Gastroesophageal sphincter (tissue), 4 donors: ENCODE data around the gene SLC25A1. TPM values are rescaled to one million over a fixed set of nuclear protein-coding genes. Genes with fewer than 3 reads are reported as not detected.

Experiments
- ATAC-seq: fragments of 150-250 bp; one replicate; pipeline ENCODE4 v1.9.1; 2016; ENCODE audit warnings: mild to moderate bottlenecking, moderate library complexity
- H3K27ac ChIP-seq, 4 donors: fragments of 200-600 bp; sonication (generic) in 3 of 4; 1 replicate in 3 of 4; 2 replicates in 1 of 4; pipeline ENCODE4 v1.5.1; 2016 to 2019
- H3K27me3 ChIP-seq: fragments of 200-600 bp; sonication (generic); one replicate; pipeline ENCODE4 v1.5.1; 2019
- H3K36me3 ChIP-seq, 2 donors: fragments of 200-600 bp; sonication (generic); one replicate each; pipeline ENCODE4 v1.5.1; 2019; ENCODE audit warnings: control low read depth in 1 of 2
- H3K4me1 ChIP-seq, 3 donors: fragments of 200-600 bp; sonication (generic); 1 replicate in 2 of 3; 2 replicates in 1 of 3; pipeline ENCODE4 v1.5.1; 2016 to 2019; ENCODE audit warnings: control low read depth in 2 of 3
- H3K4me3 ChIP-seq, 2 donors: fragments of 200-600 bp; sonication (generic); one replicate each; pipeline ENCODE4 v1.5.1; 2019; ENCODE audit warnings: mild to moderate bottlenecking in 1 of 2, moderate library complexity in 1 of 2
- H3K9me3 ChIP-seq, 3 donors: fragments of 200-600 bp; sonication (generic); one replicate each; pipeline ENCODE4 v1.5.1; 2017 to 2019; ENCODE audit warnings: control low read depth in 2 of 3
- CTCF ChIP-seq, 4 experiments: fragments of 200-600 bp in 2 of 4; fragments of 450-650 bp in 2 of 4; sonication (generic) in 1 of 4; IDR thresholded peaks; one replicate each; pipeline ENCODE4 v1.5.1; 2017 to 2019; ENCODE audit warnings: antibody characterized with exemption in 4 of 4, mild to moderate bottlenecking in 2 of 4, moderate library complexity in 2 of 4
- EP300 ChIP-seq: sonication (generic); formaldehyde crosslinking; IDR thresholded peaks from one replicate; pipeline ENCODE4 v1.6.1; 2017; ENCODE audit warnings: antibody characterized with exemption, mild to moderate bottlenecking
- POLR2A ChIP-seq, 2 donors: fragments of 450-650 bp; IDR thresholded peaks; one replicate each; pipeline ENCODE4 v1.6.1; 2017; ENCODE audit warnings: antibody characterized with exemption in 2 of 2, mild to moderate bottlenecking in 2 of 2, moderate library complexity in 1 of 2
- POLR2AphosphoS5 ChIP-seq: sonication (generic); formaldehyde crosslinking; IDR thresholded peaks from one replicate; pipeline ENCODE4 v1.6.1; 2017; ENCODE audit warnings: antibody characterized with exemption
- WGBS, 2 donors: methylation state at CpG; one replicate each; pipeline ENCODE4 v1.1.5; 2018; ENCODE audit warnings: low coverage in 1 of 2; 5-methylcytosine and 5-hydroxymethylcytosine counted together
- total RNA-seq, 4 donors: library from RNA; depleted of rRNA; stranded (reverse); fragments of >200 nt; gene quantifications; one replicate each; pipeline ENCODE4 v1.1.0, GENCODE V29; 2016

Gene SLC25A1
- total RNA-seq, 4 donors from 2014 or later = 42.1 to 69.9 (median 51.1) TPM

- H3K36me3 ChIP-seq = peaks cover 0 to 64% of the 10 kb centered on the region in 2 donors
- no peak for ATAC-seq
- 65 to 66% methylated on average over 2 of the region's 5 CpGs for WGBS, 2 donors
- no peak overlapping the region for H3K4me3 ChIP-seq
- no peaks in the 10 kb centered on the region for H3K9me3 ChIP-seq
- H3K27ac ChIP-seq = no peak overlapping the region
- no peak for TF ChIP-seq EP300
- TF ChIP-seq POLR2AphosphoS5 = no peak
- TF ChIP-seq POLR2A (IDR thresholded peaks at IDR 0.05) = no peak
- TF ChIP-seq CTCF (IDR thresholded peaks at IDR 0.05) = no peak
- no peaks in the 10 kb centered on the region for H3K4me1 ChIP-seq
- no peaks in the 10 kb centered on the region for H3K27me3 ChIP-seq
These were observed 40.2 kb upstream of the SLC25A1 start for GRCh38 chr22:19218541-19219233.

DNA sequence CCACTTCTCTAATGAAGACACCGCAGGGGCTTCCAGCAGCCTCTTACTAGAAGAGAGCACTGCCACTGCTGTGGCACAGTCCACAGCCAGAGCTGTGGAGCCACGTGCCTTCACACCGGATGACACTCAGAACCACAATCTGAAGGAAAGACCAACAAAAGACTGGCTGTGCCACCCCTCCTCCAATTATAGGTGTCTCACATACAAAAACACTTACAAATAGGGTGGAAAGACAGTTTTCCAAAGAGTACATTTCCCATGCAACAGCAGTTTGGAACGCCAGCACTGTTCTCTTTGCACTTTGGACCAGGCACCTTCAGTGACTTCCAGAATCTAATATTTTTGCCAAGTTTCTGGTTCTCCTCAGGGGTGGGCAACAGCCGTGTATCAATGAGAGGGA lies 38.0 kb upstream of the SLC25A1 start:
- Histone ChIP-seq H3K36me3 (peaks cover 0 to 45% of the 10 kb centered on the region in 2 donors), H3K9me3 (no peaks in the 10 kb centered on the region), H3K27ac (no peak overlapping the region), H3K4me3 (no peak overlapping the region), H3K4me1 (no peaks in the 10 kb centered on the region), H3K27me3 (no peaks in the 10 kb centered on the region)
- TF ChIP-seq EP300 = no peak
- 80 to 96% methylated on average over 1 to 3 of the region's 5 CpGs for WGBS, 2 donors
- ATAC-seq = no peak

DNA sequence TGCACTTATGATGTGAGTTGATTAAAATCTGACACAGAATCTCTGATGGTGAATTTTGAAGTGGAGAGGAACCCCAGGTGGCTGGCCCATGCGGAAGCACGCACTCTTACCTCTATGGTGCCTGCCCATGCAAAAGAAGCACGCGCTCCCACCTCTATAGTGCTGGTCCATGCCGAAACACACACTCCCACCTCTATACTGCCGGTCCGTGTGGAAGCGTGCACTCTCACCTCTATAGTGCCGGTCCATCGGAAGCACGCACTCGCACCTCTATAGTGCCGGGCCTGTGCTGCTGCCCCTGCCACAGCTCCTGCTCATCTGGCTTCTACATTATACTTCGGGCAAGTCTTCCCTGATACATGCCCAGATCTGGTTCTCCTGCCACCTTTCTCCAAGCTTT lies 36.8 kb upstream of the SLC25A1 start:
- Histone ChIP-seq H3K4me1 (no peaks in the 10 kb centered on the region), H3K4me3 (no peak overlapping the region), H3K9me3 (no peaks in the 10 kb centered on the region), H3K36me3 (peaks cover 0 to 34% of the 10 kb centered on the region in 2 donors), H3K27ac (no peak overlapping the region), H3K27me3 (no peaks in the 10 kb centered on the region)
- WGBS, 2 donors = 91 to 96% methylated on average over 6 to 9 of the region's 14 CpGs
- no peak for ATAC-seq
- TF ChIP-seq EP300 (no peak), POLR2A (IDR thresholded peaks at IDR 0.05) (no peak), CTCF (IDR thresholded peaks at IDR 0.05) (no peak), POLR2AphosphoS5 (no peak)

DNA sequence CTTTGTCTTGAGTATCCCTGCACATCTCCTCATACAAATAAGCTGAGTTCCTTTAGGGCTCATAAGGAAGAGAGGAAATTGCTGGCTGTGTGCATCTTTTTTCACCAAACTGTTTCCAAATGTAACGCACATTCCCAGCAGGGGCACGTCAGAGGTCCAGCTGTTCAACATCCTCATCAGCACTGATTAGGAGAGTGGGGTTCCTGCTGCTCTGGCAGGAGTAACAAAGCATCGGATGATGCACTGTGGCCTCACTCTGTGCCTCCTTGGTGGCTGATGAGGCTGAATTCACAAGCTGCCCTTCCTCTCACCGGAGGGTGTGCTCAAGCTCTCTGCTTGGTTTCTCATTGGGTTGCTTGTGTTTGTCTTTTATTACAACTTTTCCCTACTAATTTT lies 35.5 kb upstream of the SLC25A1 start:
- 27 to 37% methylated on average over 3 to 4 of the region's 4 CpGs for WGBS, 2 donors
- Histone ChIP-seq H3K36me3 (peaks cover 0 to 36% of the 10 kb centered on the region in 2 donors), H3K9me3 (no peaks in the 10 kb centered on the region), H3K4me1 (no peaks in the 10 kb centered on the region), H3K4me3 (no peak overlapping the region), H3K27ac (no peak overlapping the region), H3K27me3 (no peaks in the 10 kb centered on the region)
- no peak for TF ChIP-seq EP300
- no peak for TF ChIP-seq POLR2AphosphoS5
- no peak for TF ChIP-seq POLR2A (IDR thresholded peaks at IDR 0.05)
- no peak for TF ChIP-seq CTCF (IDR thresholded peaks at IDR 0.05)
- ATAC-seq = no peak

DNA sequence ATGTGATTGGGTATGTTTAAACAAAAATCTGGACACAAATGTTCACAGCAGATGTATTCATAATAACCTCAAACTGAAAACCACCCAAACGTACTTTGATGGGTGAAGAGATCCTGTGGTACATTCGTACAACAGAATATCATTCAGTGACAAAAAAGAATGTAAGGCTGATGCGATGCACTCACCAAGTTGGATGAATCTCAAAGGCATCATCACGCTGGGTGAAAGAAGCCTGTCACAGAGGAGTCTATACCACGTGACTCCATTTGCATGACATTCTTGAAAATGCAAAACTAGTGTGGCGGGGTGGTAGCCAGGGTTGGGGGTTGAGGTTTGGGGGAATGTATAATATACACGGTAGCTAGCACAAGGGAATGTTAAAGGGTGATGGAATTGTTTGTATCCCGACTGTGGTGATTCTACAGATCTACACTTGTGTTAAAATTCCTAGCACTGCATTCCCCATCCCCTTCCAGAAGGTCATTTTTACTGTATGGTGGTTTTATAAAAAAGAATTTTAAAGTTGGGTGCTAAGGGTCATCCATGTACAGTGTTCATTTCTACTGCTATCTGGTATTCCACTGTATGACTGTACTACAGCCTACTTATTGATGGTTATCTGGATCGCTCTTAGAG lies 35.0 kb upstream of the SLC25A1 start:
- H3K36me3 ChIP-seq = peaks cover 0 to 41% of the 10 kb centered on the region in 2 donors

More for the DNA sequence above, 35.0 kb upstream of the SLC25A1 start:
- Histone ChIP-seq H3K27me3 (no peaks in the 10 kb centered on the region), H3K9me3 (no peaks in the 10 kb centered on the region), H3K4me3 (no peak overlapping the region), H3K4me1 (no peaks in the 10 kb centered on the region), H3K27ac (no peak overlapping the region)
- WGBS, 2 donors = 62 to 71% methylated on average over 5 to 8 of the region's 9 CpGs
- no peak for TF ChIP-seq POLR2A (IDR thresholded peaks at IDR 0.05)
- TF ChIP-seq POLR2AphosphoS5 = no peak
- no peak for TF ChIP-seq CTCF (IDR thresholded peaks at IDR 0.05)
- no peak for TF ChIP-seq EP300
- ATAC-seq = no peak
